HG03575 (cell line): ENCODE data around the gene DRC7.
"Not testable (repeated sequence)": the region's sequence is repeated elsewhere in the genome, so short reads cannot be mapped to it uniquely, and the experiment has no call there.

Experiments used
- ATAC-seq: cut with Tn5 transposase; IDR thresholded peaks from one replicate; pipeline ENCODE4 v1.9.1; 2021; ENCODE audit not compliant: unreplicated experiment, insufficient number of reproducible peaks, low FRiP score; ENCODE audit errors: extremely low read depth

Gene DRC7

DNA sequence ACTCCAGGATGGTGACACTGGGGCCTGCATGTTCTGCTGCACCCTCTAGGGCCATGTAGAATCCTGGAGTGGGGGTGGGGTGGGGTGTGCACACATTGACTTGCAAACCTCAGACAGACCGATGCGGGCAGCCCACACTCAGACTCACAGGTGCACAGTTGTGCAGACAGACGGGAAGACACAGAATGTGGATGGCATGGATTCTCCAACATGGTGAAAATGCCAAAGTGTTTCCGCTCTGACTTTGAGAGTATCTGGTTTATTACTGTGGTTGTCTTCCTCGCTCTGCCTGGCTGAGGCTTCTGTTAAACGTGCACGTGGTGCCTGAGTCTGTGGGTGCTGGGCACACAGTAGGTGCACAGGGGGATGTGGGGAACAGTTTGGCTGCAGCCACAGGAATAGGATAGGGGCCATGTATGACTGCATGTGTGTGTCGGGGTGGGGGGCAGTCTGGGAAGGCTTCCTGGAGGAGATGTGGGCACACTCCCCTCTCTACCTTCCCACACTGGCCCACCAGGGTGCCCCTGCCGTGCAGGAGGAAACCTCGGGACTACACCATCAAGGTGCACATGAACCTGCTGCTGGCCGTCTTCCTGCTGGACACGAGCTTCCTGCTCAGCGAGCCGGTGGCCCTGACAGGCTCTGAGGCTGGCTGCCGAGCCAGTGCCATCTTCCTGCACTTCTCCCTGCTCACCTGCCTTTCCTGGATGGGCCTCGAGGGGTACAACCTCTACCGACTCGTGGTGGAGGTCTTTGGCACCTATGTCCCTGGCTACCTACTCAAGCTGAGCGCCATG, 35.5 kb upstream of the DRC7 start:
- no peak for ATAC-seq

GRCh38 chr16:57660715-57661463, 33.7 kb upstream of the DRC7 start:
- ATAC-seq, result no peak

GRCh38 chr16:57661510-57661909, 33.1 kb upstream of the DRC7 start:
- no peak for ATAC-seq

- ATAC-seq, result no peak
Measured at GRCh38 chr16:57661936-57662906, 32.4 kb upstream of the DRC7 start.

DNA sequence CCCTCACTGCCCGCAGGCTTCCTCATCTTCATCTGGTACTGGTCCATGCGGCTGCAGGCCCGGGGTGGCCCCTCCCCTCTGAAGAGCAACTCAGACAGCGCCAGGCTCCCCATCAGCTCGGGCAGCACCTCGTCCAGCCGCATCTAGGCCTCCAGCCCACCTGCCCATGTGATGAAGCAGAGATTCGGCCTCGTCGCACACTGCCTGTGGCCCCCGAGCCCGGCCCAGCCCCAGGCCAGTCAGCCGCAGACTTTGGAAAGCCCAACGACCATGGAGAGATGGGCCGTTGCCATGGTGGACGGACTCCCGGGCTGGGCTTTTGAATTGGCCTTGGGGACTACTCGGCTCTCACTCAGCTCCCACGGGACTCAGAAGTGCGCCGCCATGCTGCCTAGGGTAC, 31.2 kb upstream of the DRC7 start:
- no peak for ATAC-seq

- ATAC-seq, result no peak
Measured at GRCh38 chr16:57663917-57664661, 30.5 kb upstream of the DRC7 start.

DNA sequence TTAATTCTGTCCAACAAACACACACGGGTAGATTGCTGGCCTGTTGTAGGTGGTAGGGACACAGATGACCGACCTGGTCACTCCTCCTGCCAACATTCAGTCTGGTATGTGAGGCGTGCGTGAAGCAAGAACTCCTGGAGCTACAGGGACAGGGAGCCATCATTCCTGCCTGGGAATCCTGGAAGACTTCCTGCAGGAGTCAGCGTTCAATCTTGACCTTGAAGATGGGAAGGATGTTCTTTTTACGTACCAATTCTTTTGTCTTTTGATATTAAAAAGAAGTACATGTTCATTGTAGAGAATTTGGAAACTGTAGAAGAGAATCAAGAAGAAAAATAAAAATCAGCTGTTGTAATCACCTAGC, 30.0 kb upstream of the DRC7 start:
- ATAC-seq, result no peak

DNA sequence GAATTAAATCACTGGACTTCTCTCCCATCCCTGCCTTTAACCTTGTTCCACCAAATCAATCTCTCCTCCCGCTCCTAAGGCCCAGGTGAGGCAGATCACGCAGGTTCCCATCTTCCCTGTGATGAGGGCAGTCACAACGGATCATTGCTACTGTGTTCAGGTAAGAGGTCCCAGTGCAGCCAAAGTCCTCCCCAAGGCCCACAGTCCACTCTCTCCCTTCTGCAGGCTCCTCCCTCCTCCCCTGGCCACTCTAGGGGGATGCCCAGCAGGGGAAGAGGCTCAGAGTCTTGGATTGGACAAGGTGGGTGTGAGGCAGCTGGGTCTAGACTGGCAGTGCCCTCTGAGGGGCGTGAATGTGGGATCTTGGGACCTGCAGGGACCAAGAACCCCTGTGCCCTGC, 29.1 kb upstream of the DRC7 start:
- ATAC-seq, result no peak

DNA sequence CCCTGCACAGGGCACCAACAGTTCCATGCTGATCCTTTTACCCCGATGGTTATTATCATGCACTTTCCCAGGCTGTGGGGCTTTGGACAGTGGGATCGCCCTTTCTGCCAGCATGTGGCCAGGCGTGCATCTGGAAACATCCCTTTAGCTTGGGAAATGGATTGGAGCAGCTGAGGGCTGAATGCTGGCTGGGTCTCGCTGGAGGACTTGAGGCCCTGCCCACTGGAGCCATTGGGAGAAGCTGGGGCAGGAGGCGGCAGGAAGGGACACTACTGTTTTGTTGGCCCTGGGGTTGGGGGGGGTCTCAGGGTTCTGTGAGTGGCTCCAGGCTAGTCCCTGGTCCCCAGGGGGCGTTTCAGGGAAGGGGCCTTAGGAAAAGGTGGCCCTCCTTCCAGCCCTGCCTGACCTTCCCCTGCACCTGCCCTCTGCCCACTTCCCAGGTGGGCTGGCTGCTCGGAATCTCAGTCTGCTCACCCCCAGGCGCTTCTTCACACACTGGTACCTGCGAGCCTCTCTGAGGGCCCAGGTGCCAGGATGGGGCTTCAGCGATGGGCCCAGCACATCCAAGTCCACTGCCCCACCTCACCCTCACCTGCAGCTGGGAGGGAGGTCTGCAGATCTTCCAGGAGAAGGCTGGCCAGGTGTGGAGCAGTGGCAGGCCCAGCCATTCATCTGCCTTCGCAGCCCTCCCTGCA, 28.1 kb upstream of the DRC7 start:
- no peak for ATAC-seq

GRCh38 chr16:57667048-57667525, 27.5 kb upstream of the DRC7 start:
- no peak for ATAC-seq

- ATAC-seq, result no peak
Measured at GRCh38 chr16:57667526-57668262, 26.9 kb upstream of the DRC7 start.

GRCh38 chr16:57668263-57668571, 26.4 kb upstream of the DRC7 start, which contains the start of gene ADGRG3:
ADGRG3 (plus strand) TSS chr16:57668306; CDS start chr16:57668348, 42 bp downstream.
- no peak for ATAC-seq

DNA sequence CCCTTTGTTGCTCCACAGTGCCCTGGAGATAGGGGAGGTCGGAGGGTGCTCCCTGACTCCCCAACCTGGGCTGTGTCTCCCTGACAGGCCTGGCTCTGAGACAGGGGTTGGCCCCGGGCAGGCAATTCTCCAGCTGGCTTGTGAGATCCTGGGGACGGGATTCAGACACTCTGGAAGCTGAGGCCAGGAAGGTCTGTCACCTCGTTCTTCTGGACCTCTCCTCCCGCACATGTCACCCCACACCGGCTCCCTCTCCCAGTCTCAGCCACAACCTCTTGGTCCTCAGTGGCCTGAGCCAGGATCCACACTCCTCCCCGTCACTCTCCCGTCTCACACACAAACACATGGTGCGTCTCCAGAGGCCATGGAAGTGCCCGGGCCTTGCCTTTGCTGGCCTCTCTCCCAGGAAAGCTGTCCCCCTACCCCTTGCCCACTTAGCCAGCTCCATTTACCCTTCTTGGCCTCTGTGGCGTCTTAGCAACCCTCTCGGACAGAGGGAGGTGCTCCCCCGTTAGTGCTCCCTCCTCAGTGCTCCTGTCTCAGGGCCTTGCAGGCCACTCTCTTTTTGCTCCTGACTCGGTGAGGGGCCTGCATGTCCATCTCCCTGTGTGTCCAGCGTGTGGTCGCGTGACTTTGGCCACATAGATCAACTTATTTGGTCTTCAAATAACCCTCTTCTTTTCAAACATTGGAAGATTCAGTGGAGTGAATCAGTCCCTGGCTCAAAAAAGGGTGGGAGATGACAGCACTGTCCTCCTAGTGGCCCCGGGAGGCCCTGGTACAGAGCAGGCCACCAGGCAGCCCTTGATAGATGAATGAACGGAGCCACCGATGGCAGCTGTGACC, 25.8 kb upstream of the DRC7 start:
- no peak for ATAC-seq

- no peak for ATAC-seq
Measured at GRCh38 chr16:57669476-57670162, 25.0 kb upstream of the DRC7 start.

DNA sequence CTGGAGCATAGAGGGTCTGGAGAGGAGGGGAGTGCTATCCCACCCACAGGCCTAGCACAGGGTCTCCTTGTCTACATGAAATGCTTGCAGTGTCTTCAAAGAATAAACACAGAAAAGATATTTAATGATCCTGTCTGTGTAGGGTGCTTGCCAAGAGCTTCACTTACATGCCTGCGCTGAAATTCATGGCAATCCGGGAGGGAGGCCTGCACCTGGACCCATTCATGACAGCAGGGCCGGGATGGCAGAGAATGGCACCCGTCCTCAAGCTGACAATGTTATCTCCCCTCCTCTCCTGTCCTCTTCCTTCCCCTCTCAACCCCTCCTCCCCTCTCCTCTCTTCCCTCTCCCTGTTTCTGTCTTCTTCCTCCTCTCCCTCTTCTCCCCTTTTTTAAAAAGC, 24.4 kb upstream of the DRC7 start:
- no peak for ATAC-seq

DNA sequence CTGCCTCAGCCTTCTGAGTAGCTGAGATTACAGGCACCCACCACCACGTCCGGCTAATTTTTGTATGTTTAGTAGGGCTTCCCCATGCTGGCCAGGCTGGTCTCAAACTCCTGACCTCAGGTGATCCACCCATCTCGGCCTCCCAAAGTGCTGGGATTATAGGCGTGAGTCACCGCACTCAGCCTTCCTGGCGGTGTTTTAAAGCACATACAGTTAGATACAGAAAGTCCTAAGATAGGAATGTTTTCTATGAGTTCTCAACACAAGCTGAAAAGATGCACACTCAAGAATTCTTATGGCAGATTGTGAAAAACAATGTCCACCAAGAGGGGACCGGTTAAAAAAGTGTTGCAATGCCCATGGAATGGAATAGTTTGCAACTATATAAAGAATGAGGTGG, 23.2 kb upstream of the DRC7 start:
- ATAC-seq, result not testable (repeated sequence)
